GM12878 (cell line): Measurements from ENCODE around the gene GPR158. TPM values are rescaled to one million over a fixed set of nuclear protein-coding genes. Genes with fewer than 3 reads are reported as not detected.

ENCODE experiments used
- ATAC-seq: fragments of 200-7000 bp; cut with Tn5 transposase; 3 replicates; pipeline ENCODE4 v1.9.1; 2020; ENCODE audit warnings: mild to moderate bottlenecking, moderate library complexity
- BruUV-seq: library from RNA; stranded (reverse); fragments of 400-500 nt; replicated peaks from 2 replicates; lab custom pipeline; 2021; lab: Mats Ljungman, UMichigan
- CTCF ChIA-PET: fragments of 300-600 bp; sonication (Branson Sonifier 250); formaldehyde crosslinking; extraction: SDS; loops from one replicate; lab custom pipeline; 2021; ENCODE audit warnings: inconsistent platforms; lab: Yijun Ruan, JAX
- POLR2A ChIA-PET: fragments of 350-600 bp; formaldehyde crosslinking; extraction: SDS; loops from one replicate; lab custom pipeline; 2021; ENCODE audit warnings: inconsistent platforms; lab: Charles Lee
- RAD21 ChIA-PET: fragments of 300-600 bp; sonication (Branson Sonifier 250); formaldehyde crosslinking; loops from one replicate; lab custom pipeline; 2023; ENCODE audit warnings: antibody characterized with exemption; ENCODE audit not compliant: unreplicated experiment; lab: Charles Lee
- SMC1A ChIA-PET: fragments of 300-600 bp; sonication (Branson Sonifier 250); formaldehyde crosslinking; loops from one replicate; lab custom pipeline; 2023; ENCODE audit not compliant: unreplicated experiment, uncharacterized antibody; lab: Charles Lee
- DNase-seq: peaks from one replicate; pipeline ENCODE4 v3.0.0-alpha.2; 2011; ENCODE audit warnings: low read depth, low spot score
- FAIRE-seq: peaks from 3 replicates; lab custom pipeline; 2011; peaks lifted over from hg19 to GRCh38; lab: Jason Lieb, UNC
- H2AFZ ChIP-seq: 2 replicates; pipeline ENCODE4 v1.6.0; 2011; ENCODE audit warnings: low read depth, low read length, control low read depth; ENCODE audit not compliant: control insufficient read depth
- H3K27ac ChIP-seq: 2 replicates; pipeline ENCODE4 v1.5.1; 2011; ENCODE audit warnings: control low read depth; ENCODE audit not compliant: control insufficient read depth, insufficient read depth
- H3K27me3 ChIP-seq, 2 experiments: replicated peaks in 1 of 2; 2 replicates each; pipeline versions ENCODE4 v1.6.0 to v1.6.1; 2011; ENCODE audit warnings: low read length in 1 of 2; ENCODE audit not compliant: control insufficient read depth in 2 of 2, insufficient read depth in 2 of 2
- H3K36me3 ChIP-seq, 2 experiments: 2 replicates each; pipeline ENCODE4 v1.5.1; 2011; ENCODE audit warnings: low read length in 1 of 2; ENCODE audit not compliant: control insufficient read depth in 2 of 2, insufficient read depth in 2 of 2
- H3K4me1 ChIP-seq: 2 replicates; pipeline ENCODE4 v1.6.1; 2011; ENCODE audit warnings: mild to moderate bottlenecking, low read length, moderate library complexity, mixed read lengths; ENCODE audit not compliant: control insufficient read depth, insufficient read depth
- H3K4me2 ChIP-seq: 2 replicates; pipeline ENCODE4 v1.6.0; 2011; ENCODE audit warnings: control low read depth; ENCODE audit not compliant: control insufficient read depth, insufficient read depth
- H3K4me3 ChIP-seq: fragments of 200-600 bp; sonication (generic); 2 replicates; pipeline ENCODE4 v1.5.1; 2016
- H3K79me2 ChIP-seq: 2 replicates; pipeline ENCODE4 v1.6.0; 2011; ENCODE audit warnings: low read length; ENCODE audit not compliant: control insufficient read depth, insufficient read depth
- H3K9ac ChIP-seq: 2 replicates; pipeline ENCODE4 v1.8.0; 2011; ENCODE audit warnings: low read length, control low read depth, mixed read lengths; ENCODE audit not compliant: control insufficient read depth, insufficient read depth
- H3K9me3 ChIP-seq: replicated peaks from 3 replicates; pipeline ENCODE4 v1.5.1; 2011; ENCODE audit warnings: mild to moderate bottlenecking, low read length; ENCODE audit not compliant: control insufficient read depth, insufficient read depth
- H4K20me1 ChIP-seq: 2 replicates; pipeline ENCODE4 v1.6.0; 2011; ENCODE audit not compliant: control insufficient read depth, insufficient read depth
- BHLHE40 ChIP-seq, 2 experiments: fragments of 450-650 bp in 1 of 2; IDR thresholded peaks; 2 replicates each; pipeline ENCODE4 v1.6.1; 2011 to 2017; ENCODE audit warnings: low read depth in 2 of 2, borderline replicate concordance in 1 of 2, improper control_type of control experiment in 1 of 2, low read length in 1 of 2, mild to moderate bottlenecking in 1 of 2
- ESRRA ChIP-seq: IDR thresholded peaks from 2 replicates; pipeline ENCODE4 v1.6.1; 2012; ENCODE audit warnings: mild to moderate bottlenecking, low read length, improper control_type of control experiment
- EZH2 ChIP-seq: IDR thresholded peaks from 2 replicates; pipeline ENCODE4 v1.6.1; 2012; ENCODE audit warnings: low read depth, mild to moderate bottlenecking, control low read depth, inconsistent platforms, low read length, borderline replicate concordance; ENCODE audit not compliant: control insufficient read depth
- HDAC6 ChIP-seq: fragments of 200-600 bp; sonication (generic); IDR thresholded peaks from one replicate; pipeline ENCODE4 v1.8.0; 2017; ENCODE audit warnings: antibody characterized with exemption; ENCODE audit not compliant: unreplicated experiment
- IKZF1 ChIP-seq: fragments of 450-650 bp; conservative IDR thresholded peaks from 2 replicates; pipeline ENCODE4 v1.6.1; 2017; ENCODE audit warnings: antibody characterized with exemption, mild to moderate bottlenecking
- POLR2A ChIP-seq: IDR thresholded peaks from 2 replicates; pipeline ENCODE4 v1.6.1; 2011; ENCODE audit warnings: low read depth, mild to moderate bottlenecking, low read length
- RELA ChIP-seq: fragments of 450-650 bp; IDR thresholded peaks from 2 replicates; pipeline ENCODE4 v1.8.0; 2014; ENCODE audit warnings: borderline replicate concordance; ENCODE audit not compliant: partially characterized antibody
- ZNF24 ChIP-seq: fragments of 450-650 bp; IDR thresholded peaks from 2 replicates; pipeline ENCODE4 v1.6.1; 2017; ENCODE audit warnings: antibody characterized with exemption, mild to moderate bottlenecking
- WGBS: methylation state at CpG from one replicate; pipeline ENCODE4 v1.1.6; 2016; ENCODE audit warnings: low lambda C conversion rate; ENCODE audit not compliant: insufficient replicate concordance, insufficient coverage; ENCODE audit errors: missing lambda C conversion rate; 5-methylcytosine and 5-hydroxymethylcytosine counted together
- in situ Hi-C: fragments of 300-500 bp; cut with MboI; formaldehyde crosslinking; loops from 9 replicates; pipeline ENCODE4 v1.14.3; 2018; ENCODE audit warnings: mixed read lengths
- intact Hi-C: fragments of 100-400 bp; cut with micrococcal nuclease; formaldehyde crosslinking; loops from one replicate; pipeline ENCODE4 v1.14.2; 2022; ENCODE audit not compliant: unreplicated experiment
- polyA plus RNA-seq, 11 experiments: library from polyadenylated mRNA; depleted of rRNA in 4 of 11; unstranded in 6 of 11; stranded (reverse) in 5 of 11; fragments of >200 nt; fragmentation: Nextera tagmentation in 4 of 11; fragmentation: Illumina TruSeq in 1 of 11; extraction: Ambion mirVana in 4 of 11; extraction: Trizol in 1 of 11; gene quantifications; 1 replicate in 1 of 11; 2 replicates in 10 of 11; pipeline versions ENCODE4 v1.2.1 to v1.2.3, GENCODE V29; 2011 to 2016; ENCODE audit warnings: inconsistent platforms in 2 of 11, missing spikeins in 2 of 11, low read depth in 1 of 11
- total RNA-seq, 4 experiments: library from RNA; depleted of rRNA in 3 of 4; stranded (reverse); fragments of >200 nt in 3 of 4; fragmentation: Illumina TruSeq in 1 of 4; extraction: Trizol in 1 of 4; gene quantifications; 2 replicates each; pipeline versions ENCODE4 v1.2.1 to v1.2.3, GENCODE V29; 2013 to 2021
- TF ChIP-seq, protein P1 (sequence below): IDR thresholded peaks from 2 replicates; pipeline ENCODE4 v1.6.1; 2012; ENCODE audit warnings: low read depth, low read length, improper control_type of control experiment
- TF ChIP-seq, protein P2 (sequence below): fragments of 450-650 bp; IDR thresholded peaks from 2 replicates; pipeline ENCODE4 v1.6.1; 2018; ENCODE audit warnings: mild to moderate bottlenecking, low read depth, moderate library complexity; ENCODE audit not compliant: partially characterized antibody
- TF ChIP-seq, protein P3 (sequence below): IDR thresholded peaks from 2 replicates; pipeline ENCODE4 v1.6.1; 2011; ENCODE audit warnings: low read depth, low read length, improper control_type of control experiment, borderline replicate concordance

GPR158 gene
- total and polyA plus RNA-seq, 10 of the 15 experiments (the other 5 are each of a cell fraction or from before 2014, with no cell fraction given), result not detected

DNA sequence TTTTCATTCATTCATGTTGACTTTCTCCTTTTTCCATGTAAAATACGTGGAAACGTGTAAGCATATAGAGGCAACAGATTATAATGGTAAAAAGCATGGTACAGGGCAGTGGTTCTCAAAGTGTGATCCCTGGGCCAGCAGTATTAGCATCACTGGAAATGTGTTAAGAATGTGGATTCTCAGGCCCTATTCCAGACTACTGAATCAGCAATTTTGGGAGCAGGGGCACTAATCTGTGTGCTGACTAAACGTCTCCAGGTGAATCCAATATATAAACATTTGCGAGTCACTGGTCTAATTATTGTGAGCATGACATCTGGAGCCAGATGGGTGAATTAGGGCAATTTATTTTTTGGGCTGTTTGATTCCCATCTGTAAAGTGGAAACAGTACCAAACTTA, 5.1 kb upstream of the GPR158 start (continued):
- TF ChIP-seq, protein P1, sequence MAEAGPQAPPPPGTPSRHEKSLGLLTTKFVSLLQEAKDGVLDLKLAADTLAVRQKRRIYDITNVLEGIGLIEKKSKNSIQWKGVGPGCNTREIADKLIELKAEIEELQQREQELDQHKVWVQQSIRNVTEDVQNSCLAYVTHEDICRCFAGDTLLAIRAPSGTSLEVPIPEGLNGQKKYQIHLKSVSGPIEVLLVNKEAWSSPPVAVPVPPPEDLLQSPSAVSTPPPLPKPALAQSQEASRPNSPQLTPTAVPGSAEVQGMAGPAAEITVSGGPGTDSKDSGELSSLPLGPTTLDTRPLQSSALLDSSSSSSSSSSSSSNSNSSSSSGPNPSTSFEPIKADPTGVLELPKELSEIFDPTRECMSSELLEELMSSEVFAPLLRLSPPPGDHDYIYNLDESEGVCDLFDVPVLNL, result no peak
- TF ChIP-seq, protein P2, sequence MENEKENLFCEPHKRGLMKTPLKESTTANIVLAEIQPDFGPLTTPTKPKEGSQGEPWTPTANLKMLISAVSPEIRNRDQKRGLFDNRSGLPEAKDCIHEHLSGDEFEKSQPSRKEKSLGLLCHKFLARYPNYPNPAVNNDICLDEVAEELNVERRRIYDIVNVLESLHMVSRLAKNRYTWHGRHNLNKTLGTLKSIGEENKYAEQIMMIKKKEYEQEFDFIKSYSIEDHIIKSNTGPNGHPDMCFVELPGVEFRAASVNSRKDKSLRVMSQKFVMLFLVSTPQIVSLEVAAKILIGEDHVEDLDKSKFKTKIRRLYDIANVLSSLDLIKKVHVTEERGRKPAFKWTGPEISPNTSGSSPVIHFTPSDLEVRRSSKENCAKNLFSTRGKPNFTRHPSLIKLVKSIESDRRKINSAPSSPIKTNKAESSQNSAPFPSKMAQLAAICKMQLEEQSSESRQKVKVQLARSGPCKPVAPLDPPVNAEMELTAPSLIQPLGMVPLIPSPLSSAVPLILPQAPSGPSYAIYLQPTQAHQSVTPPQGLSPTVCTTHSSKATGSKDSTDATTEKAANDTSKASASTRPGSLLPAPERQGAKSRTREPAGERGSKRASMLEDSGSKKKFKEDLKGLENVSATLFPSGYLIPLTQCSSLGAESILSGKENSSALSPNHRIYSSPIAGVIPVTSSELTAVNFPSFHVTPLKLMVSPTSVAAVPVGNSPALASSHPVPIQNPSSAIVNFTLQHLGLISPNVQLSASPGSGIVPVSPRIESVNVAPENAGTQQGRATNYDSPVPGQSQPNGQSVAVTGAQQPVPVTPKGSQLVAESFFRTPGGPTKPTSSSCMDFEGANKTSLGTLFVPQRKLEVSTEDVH, result no peak
- TF ChIP-seq, all 136 proteins: peak for 0

DNA sequence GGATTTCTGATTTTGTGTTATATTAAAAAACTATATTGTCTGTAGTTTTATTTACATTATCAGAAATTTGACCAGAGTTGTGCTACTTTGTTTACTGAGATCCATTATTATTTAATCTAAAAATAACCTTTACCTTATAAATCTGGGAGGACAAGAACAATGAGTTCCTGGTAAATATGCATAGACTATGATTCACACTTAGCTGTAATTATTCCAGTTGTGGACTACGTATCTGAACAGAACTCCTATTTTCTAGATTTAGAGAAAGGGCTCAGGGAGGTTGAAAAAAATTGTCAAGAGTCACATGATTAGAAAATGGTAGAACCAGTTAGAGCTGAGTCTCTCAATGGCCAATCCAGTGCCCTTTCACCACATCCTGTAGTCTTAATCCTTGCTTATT, 4.2 kb upstream of the GPR158 start:
- H3K27ac ChIP-seq, result no peak overlapping the region
- no peaks in the 10 kb centered on the region for H3K4me1 ChIP-seq
- WGBS, result 0% methylated on average over 1 of the region's 1 CpG
- in situ Hi-C loops, result no loop called here
- H2AFZ ChIP-seq, result no peak overlapping the region
- SMC1A ChIA-PET, result interaction anchor here (0.6 to 0.7 kb wide), 2 partner anchors 13 to 90 kb away, joined by 3 read pairs; no protein-coding TSS in a partner anchor
- H3K36me3 ChIP-seq, result no peaks in the 10 kb centered on the region
- H3K27me3 ChIP-seq, result peaks cover 0 to 2% of the 10 kb centered on the region in 2 experiments; a peak in 2 of 4 replicates
- H3K9me3 ChIP-seq, result no peaks in the 10 kb centered on the region; the same call in 2 of the 3 replicates
- RAD21 ChIA-PET, result no interaction called here
- no peak overlapping the region for H3K9ac ChIP-seq
- POLR2A ChIA-PET, result interaction anchor here (0.5 kb wide), 1 partner anchor 378 kb away, joined by 3 read pairs; no protein-coding TSS in a partner anchor
- FAIRE-seq (no peak), ATAC-seq (no peak), DNase-seq (no peak)
- intact Hi-C loops, result no loop called here
- CTCF ChIA-PET, result no interaction called here
- H3K4me3 ChIP-seq, result no peak overlapping the region
- H4K20me1 ChIP-seq, result no peaks in the 10 kb centered on the region
- H3K4me2 ChIP-seq, result no peak overlapping the region
- no TSS peak for BruUV-seq
- no peaks in the 10 kb centered on the region for H3K79me2 ChIP-seq
- TF ChIP-seq EZH2, result no peak
- TF ChIP-seq ESRRA, result no peak
- no peak for TF ChIP-seq POLR2A
- TF ChIP-seq HDAC6, result no peak
- TF ChIP-seq, protein P2, result no peak
- TF ChIP-seq, protein P3, sequence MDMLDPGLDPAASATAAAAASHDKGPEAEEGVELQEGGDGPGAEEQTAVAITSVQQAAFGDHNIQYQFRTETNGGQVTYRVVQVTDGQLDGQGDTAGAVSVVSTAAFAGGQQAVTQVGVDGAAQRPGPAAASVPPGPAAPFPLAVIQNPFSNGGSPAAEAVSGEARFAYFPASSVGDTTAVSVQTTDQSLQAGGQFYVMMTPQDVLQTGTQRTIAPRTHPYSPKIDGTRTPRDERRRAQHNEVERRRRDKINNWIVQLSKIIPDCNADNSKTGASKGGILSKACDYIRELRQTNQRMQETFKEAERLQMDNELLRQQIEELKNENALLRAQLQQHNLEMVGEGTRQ, result no peak
- TF ChIP-seq RELA, result no peak
- TF ChIP-seq ZNF24, result no peak
- TF ChIP-seq BHLHE40 (IDR thresholded peaks at IDR 0.05; ENCODE audit: borderline replicate concordance in 1 of 2, low read depth in 2 of 2, low read length in 1 of 2), result no peak
- TF ChIP-seq IKZF1, result no peak
